Omental fat pad (tissue), 4 donors: ENCODE data around the gene SWT1. TPM values are rescaled to one million over a fixed set of nuclear protein-coding genes. Genes with fewer than 3 reads are reported as not detected.

ENCODE experiments used
- ATAC-seq: fragments of 150-250 bp; one replicate; pipeline ENCODE4 v1.9.1; 2016; ENCODE audit warnings: mild to moderate bottlenecking, moderate library complexity; ENCODE audit not compliant: low FRiP score
- DNase-seq: peaks from one replicate; pipeline ENCODE4 v3.0.0-alpha.2; 2019; ENCODE audit warnings: low spot score
- small RNA-seq: library from RNA; depleted of rRNA; stranded (forward); fragments of <200 nt; gene quantifications from one replicate; pipeline ENCODE3, GENCODE V24; 2016
- total RNA-seq, 4 donors: library from RNA; depleted of rRNA; stranded (reverse); fragments of >200 nt; gene quantifications; one replicate each; pipeline ENCODE4 v1.1.0, GENCODE V29; 2016
- TF ChIP-seq, protein P1 (sequence below), 3 donors: fragments of 450-650 bp; IDR thresholded peaks; one replicate each; pipeline ENCODE4 v1.5.1; 2016 to 2017; ENCODE audit warnings: antibody characterized with exemption in 3 of 3, mild to moderate bottlenecking in 3 of 3, moderate library complexity in 2 of 3

The SWT1 gene
- total RNA-seq, 4 donors from 2014 or later: 3.6 to 15.1 (median 7.3) TPM

DNA sequence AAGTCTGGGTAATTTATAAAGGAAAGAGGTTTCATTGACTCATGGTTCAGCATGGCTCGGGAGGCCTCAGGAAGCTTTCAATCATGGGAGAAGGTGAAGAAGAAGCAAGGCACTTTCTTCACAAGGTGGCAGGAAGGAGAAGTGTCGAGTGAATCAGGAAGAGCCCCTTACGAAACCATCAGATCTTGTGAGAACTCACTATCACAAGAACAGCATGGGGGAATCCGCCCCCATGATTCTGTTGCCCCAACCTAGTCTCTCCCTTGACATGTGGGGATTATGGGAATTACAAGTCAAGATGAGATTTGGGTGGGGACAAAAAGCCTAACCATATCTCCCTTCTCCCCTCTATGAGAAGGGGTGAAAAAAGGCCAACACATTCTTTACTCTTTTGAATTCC lies 171.3 kb downstream of the SWT1 start:
- DNase-seq (no peak), ATAC-seq (no peak)
- TF ChIP-seq, protein P1, sequence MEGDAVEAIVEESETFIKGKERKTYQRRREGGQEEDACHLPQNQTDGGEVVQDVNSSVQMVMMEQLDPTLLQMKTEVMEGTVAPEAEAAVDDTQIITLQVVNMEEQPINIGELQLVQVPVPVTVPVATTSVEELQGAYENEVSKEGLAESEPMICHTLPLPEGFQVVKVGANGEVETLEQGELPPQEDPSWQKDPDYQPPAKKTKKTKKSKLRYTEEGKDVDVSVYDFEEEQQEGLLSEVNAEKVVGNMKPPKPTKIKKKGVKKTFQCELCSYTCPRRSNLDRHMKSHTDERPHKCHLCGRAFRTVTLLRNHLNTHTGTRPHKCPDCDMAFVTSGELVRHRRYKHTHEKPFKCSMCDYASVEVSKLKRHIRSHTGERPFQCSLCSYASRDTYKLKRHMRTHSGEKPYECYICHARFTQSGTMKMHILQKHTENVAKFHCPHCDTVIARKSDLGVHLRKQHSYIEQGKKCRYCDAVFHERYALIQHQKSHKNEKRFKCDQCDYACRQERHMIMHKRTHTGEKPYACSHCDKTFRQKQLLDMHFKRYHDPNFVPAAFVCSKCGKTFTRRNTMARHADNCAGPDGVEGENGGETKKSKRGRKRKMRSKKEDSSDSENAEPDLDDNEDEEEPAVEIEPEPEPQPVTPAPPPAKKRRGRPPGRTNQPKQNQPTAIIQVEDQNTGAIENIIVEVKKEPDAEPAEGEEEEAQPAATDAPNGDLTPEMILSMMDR (IDR thresholded peaks at IDR 0.05): no peak

DNA sequence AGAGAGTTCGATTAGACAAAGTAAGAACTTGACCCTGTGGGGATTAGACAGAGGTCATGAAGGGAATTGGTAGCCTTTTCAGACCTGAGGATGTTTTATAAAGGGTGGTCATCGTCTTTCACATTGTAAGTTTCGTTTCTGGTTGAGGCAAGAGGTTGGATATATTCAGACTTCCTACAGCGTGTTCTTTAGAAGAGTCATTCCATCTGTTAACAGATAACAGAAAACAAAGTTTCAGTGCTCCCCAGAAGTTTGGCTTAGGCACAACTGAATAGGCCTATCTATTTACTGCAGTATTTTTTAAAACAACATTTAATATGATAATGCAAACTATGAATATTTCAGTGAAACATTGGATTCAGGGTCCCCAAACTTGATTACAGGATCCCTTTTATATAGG lies 177.2 kb downstream of the SWT1 start:
- no peak for DNase-seq
- TF ChIP-seq, protein P1 (IDR thresholded peaks at IDR 0.05): no peak
- ATAC-seq: no peak

DNA sequence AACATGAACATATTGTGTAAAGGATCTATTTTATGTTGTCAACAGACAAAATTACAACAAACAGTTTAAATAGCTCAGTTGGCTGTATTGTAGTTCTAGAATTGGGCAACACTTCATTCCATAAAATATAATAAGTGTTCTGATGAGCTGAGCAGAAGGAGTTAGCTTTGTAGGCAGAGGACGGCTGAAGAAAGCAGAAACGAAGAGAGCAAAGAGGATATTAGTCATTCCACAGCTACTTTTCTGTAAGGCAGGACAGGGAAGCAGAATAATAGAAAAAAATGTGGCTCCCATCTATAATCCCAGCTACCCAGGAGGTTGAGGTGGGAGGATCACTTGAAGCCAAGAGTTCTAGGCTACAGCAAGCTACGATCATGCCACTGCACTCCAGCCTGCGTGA lies 180.3 kb downstream of the SWT1 start:
- DNase-seq (no peak), ATAC-seq (no peak)
- TF ChIP-seq, protein P1 (IDR thresholded peaks at IDR 0.05): no peak

DNA sequence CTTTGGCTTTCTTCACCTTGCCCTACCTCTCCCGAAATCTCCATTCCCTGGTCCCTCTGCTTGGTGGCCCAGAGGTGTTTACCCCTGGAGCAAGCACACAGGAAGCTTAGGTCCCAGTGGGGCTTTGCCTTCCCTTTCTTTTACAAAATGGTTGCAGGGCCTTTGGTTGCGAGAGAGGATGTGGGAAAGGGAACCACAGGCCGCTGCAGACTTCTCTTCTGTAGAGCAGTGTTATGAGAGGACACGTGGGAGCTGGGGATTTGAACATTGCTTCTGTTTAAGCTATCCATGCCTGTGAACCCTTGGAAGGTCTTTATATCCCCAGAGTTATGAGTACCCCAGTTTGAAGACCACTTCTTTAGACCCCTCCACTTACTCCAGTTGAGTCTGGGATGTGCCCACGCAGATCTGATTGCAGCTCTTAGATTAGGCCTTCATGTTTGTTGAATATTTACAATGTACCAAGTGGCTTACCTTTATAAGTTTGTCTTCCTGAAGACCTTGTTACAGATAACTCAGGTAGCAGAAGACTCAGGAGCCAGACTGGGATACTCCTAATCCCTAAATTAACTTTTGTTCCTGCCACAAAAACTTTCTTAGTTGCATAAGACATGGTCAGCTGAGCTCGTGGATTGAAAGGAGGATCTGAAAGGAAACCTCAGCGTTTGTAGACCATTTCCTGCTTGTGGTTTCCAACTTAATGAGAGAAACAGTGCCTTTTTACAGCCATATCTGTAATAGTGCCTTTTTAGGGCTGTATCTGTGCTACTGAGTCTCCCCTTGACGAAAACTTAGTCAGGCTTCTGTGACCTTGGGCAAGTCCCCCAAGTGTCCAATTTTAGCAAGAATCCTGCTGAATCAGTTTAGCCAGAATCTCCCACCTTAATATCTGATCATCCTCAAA lies 182.0 kb downstream of the SWT1 start:
- ATAC-seq (no peak), DNase-seq (no peak)
- TF ChIP-seq, protein P1 (IDR thresholded peaks at IDR 0.05): no peak

DNA sequence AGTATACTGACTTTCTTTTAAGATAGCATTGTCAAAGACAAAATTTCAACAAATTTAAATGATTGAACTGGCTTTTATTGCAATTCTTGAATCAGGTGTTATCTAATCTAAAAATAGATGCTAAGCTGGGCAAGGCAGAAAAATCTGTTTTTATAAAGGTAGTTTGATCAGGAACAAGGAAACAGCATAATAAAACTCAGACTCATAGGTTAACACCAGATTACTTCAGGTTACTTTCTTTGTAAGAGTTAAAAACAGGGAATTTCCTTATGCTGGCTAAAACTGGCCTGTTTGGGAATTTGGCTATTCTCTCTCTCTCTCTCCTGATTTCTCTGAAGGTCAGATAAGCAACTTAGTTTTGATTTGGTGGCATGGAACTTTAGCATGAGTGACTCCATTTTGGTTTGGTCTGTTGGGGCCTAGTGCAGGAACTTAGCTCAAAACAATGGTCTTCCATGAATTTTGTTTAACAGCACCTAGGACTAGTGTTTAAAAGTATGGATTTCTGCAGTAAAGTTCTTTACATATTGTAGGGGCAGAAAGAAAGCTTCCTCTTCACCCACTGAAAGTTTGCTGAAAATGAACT lies 184.3 kb downstream of the SWT1 start:
- DNase-seq (no peak), ATAC-seq (no peak)
- TF ChIP-seq, protein P1 (IDR thresholded peaks at IDR 0.05): no peak

Small RNAs within 50 kb of the gene (small RNA-seq; reads per million reads assigned to genes)
- gene RF00019: not detected

Other genes starting within 250 kb of the SWT1 start
- gene NIBAN1, start 182.7 kb upstream of the SWT1 start, total RNA-seq: 10 to 100 TPM; 10.7 to 34.7 (median 15.8) TPM
- 10 to 100 TPM; 15.9 to 27.6 (median 18.3) TPM for gene RNF2, start 111.6 kb upstream of the SWT1 start, total RNA-seq
- gene TRMT1L, start 214 bp upstream of the SWT1 start, total RNA-seq: 10 to 100 TPM in 3 of 4 donors, 1 to 10 TPM in 1; 7.2 to 15.1 (median 12.4) TPM
- gene IVNS1ABP, start 160.1 kb downstream of the SWT1 start, total RNA-seq: 100 to 1,000 TPM in 2 of 4 donors, 10 to 100 TPM in 2; 68.5 to 152 (median 99.2) TPM